ENCODE results near the gene DIRAS2. TPM values are rescaled to one million over a fixed set of nuclear protein-coding genes. Genes with fewer than 3 reads are reported as not detected.

The DIRAS2 gene
- polyA plus RNA-seq, 2 of the 4 experiments (the other 2 are of a cell fraction) = 0.08 to 0.12 TPM

DNA sequence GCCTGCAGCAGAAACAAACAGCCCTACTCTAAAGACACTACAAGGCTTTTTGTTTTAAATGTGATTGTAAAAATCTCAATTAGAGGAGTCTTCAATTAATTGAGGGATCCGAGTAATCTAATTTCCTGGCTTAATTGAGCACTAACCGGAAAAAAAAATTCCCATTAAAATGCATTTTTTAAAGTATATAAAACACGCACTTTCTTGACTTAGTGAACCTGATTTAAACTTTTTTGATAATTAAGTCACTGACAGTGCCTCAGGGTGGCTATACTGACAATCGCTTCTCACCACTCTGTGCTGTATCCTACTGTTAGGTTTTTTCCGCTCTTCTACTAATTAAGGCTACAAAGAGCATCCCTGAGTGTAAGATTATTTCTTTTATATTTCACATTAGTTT, 44.4 kb downstream of the DIRAS2 start:
- H3K27ac ChIP-seq = no peak overlapping the region
- CTCF ChIA-PET = no interaction called here
- no peaks in the 10 kb centered on the region for H3K9me3 ChIP-seq
- no peak overlapping the region for H3K4me3 ChIP-seq
- DNase-seq (ENCODE audit: low read depth in 1 of 2, low spot score in 1 of 2) = no peak
- POLR2A ChIA-PET = no interaction called here
- WGBS (ENCODE audit: missing lambda C conversion rate) = 48% methylated on average over 5 of the region's 5 CpGs
- ATAC-seq = no peak
- H3K4me1 ChIP-seq = no peaks in the 10 kb centered on the region
- FAIRE-seq = no peak
- TF ChIP-seq CBX8 (IDR thresholded peaks at IDR 0.05) (no peak), ZSCAN20 (CRISPR knock-in tag; IDR thresholded peaks at IDR 0.05) (no peak), SMC3 (IDR thresholded peaks at IDR 0.05) (no peak), ZNF302 (CRISPR knock-in tag; IDR thresholded peaks at IDR 0.05) (no peak)
- no peak overlapping the region for H3K4me2 ChIP-seq

DNA sequence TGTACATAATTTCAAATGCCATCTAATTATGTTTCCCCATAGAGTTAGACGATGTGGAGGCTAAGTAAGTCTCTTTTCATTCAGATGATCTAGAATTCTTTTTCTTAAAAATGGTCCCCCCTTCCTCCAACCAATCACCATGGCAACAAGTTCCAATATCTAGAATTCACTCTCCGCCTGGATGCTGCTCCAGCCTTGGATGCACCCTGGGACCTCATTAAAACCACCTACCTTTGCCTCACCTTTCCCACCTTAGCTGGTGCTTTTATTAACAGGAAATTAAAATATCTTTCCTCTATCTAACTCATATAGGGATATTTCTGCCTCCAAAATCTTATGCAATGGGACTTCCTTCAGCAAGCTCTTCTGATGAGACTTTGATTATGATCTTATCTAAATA, 49.0 kb downstream of the DIRAS2 start:
- no peaks in the 10 kb centered on the region for H3K4me1 ChIP-seq
- no peak overlapping the region for H3K4me3 ChIP-seq
- ChIA-PET CTCF (interaction anchor here (2.0 kb wide), 1 partner anchor 49 kb away, joined by 5 read pairs; the partner anchor contains the start of gene DIRAS2), POLR2A (no interaction called here)
- no peaks in the 10 kb centered on the region for H3K9me3 ChIP-seq
- DNase-seq (ENCODE audit: low read depth in 1 of 2, low spot score in 1 of 2) = no peak
- WGBS (ENCODE audit: missing lambda C conversion rate) = 5% methylated on average over 2 of the region's 2 CpGs
- no peak overlapping the region for H3K27ac ChIP-seq
- TF ChIP-seq HOXB5 (CRISPR knock-in tag; IDR thresholded peaks at IDR 0.05) (no peak), FOSL2 (IDR thresholded peaks at IDR 0.05) (no peak), FOSL2 (CRISPR knock-in tag; IDR thresholded peaks at IDR 0.05) (no peak), CHD2 (IDR thresholded peaks at IDR 0.05; ENCODE audit: low read length, partially characterized antibody) (no peak), CHD4 (IDR thresholded peaks at IDR 0.05; ENCODE audit: borderline replicate concordance) (no peak), HOXA7 (CRISPR knock-in tag; IDR thresholded peaks at IDR 0.05) (no peak), FOSB (CRISPR knock-in tag; IDR thresholded peaks at IDR 0.05) (no peak), FOXS1 (CRISPR knock-in tag; IDR thresholded peaks at IDR 0.05) (no peak)
- TF ChIP-seq, protein P1, sequence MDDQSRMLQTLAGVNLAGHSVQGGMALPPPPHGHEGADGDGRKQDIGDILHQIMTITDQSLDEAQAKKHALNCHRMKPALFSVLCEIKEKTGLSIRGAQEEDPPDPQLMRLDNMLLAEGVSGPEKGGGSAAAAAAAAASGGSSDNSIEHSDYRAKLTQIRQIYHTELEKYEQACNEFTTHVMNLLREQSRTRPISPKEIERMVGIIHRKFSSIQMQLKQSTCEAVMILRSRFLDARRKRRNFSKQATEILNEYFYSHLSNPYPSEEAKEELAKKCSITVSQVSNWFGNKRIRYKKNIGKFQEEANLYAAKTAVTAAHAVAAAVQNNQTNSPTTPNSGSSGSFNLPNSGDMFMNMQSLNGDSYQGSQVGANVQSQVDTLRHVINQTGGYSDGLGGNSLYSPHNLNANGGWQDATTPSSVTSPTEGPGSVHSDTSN (IDR thresholded peaks at IDR 0.05) = no peak
- no peak for ATAC-seq
- no peak overlapping the region for H3K4me2 ChIP-seq
- no peak for FAIRE-seq

DNA sequence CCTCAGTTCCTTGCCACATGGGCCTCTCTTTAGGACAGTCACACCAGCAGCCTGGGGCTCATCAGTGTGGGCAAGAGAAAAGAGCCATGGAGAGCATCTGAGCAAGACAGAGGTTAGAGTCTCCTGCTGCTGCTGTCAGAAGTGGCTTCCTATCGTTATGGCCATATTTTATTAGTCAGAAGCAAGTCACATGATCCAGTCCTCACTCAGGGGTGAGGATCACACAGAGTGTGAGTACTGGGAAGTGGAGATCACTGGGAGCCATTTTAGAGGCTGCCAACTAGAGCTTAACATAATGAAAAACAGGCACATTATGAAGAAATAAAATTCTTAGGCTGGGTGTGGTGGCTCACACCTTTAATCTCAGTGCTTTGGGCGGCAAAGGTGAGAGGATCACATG, 62.0 kb downstream of the DIRAS2 start:
- POLR2A ChIA-PET = no interaction called here
- CTCF ChIA-PET = interaction anchor here (1.1 kb wide), 1 partner anchor 161 kb away, joined by 4 read pairs; no protein-coding TSS in a partner anchor
- Histone ChIP-seq H3K27ac (no peak overlapping the region), H3K9me3 (no peaks in the 10 kb centered on the region), H3K4me2 (no peak overlapping the region), H3K4me1 (no peaks in the 10 kb centered on the region), H3K4me3 (no peak overlapping the region)
- no peak for FAIRE-seq
- DNase-seq (ENCODE audit: low read depth in 1 of 2, low spot score in 1 of 2) = no peak
- no peak for ATAC-seq
- 25% methylated on average over 2 of the region's 2 CpGs for WGBS (ENCODE audit: missing lambda C conversion rate)
- no peak for TF ChIP-seq HOXA7 (CRISPR knock-in tag; IDR thresholded peaks at IDR 0.05)
- TF ChIP-seq RARB (CRISPR knock-in tag; IDR thresholded peaks at IDR 0.05) = no peak
- TF ChIP-seq PHF8 (IDR thresholded peaks at IDR 0.05; ENCODE audit: borderline replicate concordance, low read depth) = no peak
- TF ChIP-seq, protein P2, sequence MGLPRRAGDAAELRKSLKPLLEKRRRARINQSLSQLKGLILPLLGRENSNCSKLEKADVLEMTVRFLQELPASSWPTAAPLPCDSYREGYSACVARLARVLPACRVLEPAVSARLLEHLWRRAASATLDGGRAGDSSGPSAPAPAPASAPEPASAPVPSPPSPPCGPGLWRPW (IDR thresholded peaks at IDR 0.05) = no peak
- TF ChIP-seq ZNF302 (CRISPR knock-in tag; IDR thresholded peaks at IDR 0.05) = no peak
- no peak for TF ChIP-seq RFX5 (IDR thresholded peaks at IDR 0.05)
- TF ChIP-seq FOXS1 (CRISPR knock-in tag; IDR thresholded peaks at IDR 0.05) = no peak
- TF ChIP-seq ZSCAN20 (CRISPR knock-in tag; IDR thresholded peaks at IDR 0.05) = no peak
- TF ChIP-seq, protein P3, sequence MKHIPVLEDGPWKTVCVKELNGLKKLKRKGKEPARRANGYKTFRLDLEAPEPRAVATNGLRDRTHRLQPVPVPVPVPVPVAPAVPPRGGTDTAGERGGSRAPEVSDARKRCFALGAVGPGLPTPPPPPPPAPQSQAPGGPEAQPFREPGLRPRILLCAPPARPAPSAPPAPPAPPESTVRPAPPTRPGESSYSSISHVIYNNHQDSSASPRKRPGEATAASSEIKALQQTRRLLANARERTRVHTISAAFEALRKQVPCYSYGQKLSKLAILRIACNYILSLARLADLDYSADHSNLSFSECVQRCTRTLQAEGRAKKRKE (CRISPR knock-in tag; IDR thresholded peaks at IDR 0.05; ENCODE audit: low read depth) = no peak

DNA sequence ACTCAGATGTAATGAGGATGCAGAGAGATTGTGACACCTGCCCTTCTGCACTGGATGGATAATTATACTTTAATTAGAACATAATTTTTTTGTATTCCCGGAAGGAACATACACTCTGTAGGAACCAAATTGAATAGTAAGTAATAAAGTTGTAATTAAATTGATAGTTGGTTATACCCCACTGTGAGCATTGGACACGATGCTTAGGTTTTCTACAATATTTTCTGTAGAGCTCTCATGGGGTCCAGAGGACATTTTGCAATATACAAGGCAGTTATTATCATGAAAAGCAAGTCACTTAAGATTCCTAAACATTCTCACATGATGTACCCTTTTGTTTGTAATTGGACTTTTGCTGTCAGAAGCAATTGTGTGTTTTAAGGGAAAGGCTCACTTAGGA, 63.4 kb downstream of the DIRAS2 start:
- Histone ChIP-seq H3K4me3 (no peak overlapping the region), H3K4me1 (no peaks in the 10 kb centered on the region), H3K4me2 (no peak overlapping the region), H3K27ac (no peak overlapping the region), H3K9me3 (no peaks in the 10 kb centered on the region)
- 41% methylated on average over 2 of the region's 2 CpGs for WGBS (ENCODE audit: missing lambda C conversion rate)
- FAIRE-seq (no peak), DNase-seq (ENCODE audit: low read depth in 1 of 2, low spot score in 1 of 2) (no peak), ATAC-seq (no peak)
- ChIA-PET CTCF (no interaction called here), POLR2A (no interaction called here)
- no peak for TF ChIP-seq RAD21 (conservative IDR thresholded peaks at IDR 0.05 in 1 of 2, IDR thresholded peaks at IDR 0.05 in 1 of 2)
- TF ChIP-seq, protein P4, sequence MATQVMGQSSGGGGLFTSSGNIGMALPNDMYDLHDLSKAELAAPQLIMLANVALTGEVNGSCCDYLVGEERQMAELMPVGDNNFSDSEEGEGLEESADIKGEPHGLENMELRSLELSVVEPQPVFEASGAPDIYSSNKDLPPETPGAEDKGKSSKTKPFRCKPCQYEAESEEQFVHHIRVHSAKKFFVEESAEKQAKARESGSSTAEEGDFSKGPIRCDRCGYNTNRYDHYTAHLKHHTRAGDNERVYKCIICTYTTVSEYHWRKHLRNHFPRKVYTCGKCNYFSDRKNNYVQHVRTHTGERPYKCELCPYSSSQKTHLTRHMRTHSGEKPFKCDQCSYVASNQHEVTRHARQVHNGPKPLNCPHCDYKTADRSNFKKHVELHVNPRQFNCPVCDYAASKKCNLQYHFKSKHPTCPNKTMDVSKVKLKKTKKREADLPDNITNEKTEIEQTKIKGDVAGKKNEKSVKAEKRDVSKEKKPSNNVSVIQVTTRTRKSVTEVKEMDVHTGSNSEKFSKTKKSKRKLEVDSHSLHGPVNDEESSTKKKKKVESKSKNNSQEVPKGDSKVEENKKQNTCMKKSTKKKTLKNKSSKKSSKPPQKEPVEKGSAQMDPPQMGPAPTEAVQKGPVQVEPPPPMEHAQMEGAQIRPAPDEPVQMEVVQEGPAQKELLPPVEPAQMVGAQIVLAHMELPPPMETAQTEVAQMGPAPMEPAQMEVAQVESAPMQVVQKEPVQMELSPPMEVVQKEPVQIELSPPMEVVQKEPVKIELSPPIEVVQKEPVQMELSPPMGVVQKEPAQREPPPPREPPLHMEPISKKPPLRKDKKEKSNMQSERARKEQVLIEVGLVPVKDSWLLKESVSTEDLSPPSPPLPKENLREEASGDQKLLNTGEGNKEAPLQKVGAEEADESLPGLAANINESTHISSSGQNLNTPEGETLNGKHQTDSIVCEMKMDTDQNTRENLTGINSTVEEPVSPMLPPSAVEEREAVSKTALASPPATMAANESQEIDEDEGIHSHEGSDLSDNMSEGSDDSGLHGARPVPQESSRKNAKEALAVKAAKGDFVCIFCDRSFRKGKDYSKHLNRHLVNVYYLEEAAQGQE (IDR thresholded peaks at IDR 0.05) = no peak
- TF ChIP-seq ZNF302 (CRISPR knock-in tag; IDR thresholded peaks at IDR 0.05) = no peak
- TF ChIP-seq CHD2 (IDR thresholded peaks at IDR 0.05; ENCODE audit: low read length, partially characterized antibody) = no peak
- TF ChIP-seq, protein P5, sequence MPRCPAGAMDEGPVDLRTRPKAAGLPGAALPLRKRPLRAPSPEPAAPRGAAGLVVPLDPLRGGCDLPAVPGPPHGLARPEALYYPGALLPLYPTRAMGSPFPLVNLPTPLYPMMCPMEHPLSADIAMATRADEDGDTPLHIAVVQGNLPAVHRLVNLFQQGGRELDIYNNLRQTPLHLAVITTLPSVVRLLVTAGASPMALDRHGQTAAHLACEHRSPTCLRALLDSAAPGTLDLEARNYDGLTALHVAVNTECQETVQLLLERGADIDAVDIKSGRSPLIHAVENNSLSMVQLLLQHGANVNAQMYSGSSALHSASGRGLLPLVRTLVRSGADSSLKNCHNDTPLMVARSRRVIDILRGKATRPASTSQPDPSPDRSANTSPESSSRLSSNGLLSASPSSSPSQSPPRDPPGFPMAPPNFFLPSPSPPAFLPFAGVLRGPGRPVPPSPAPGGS (IDR thresholded peaks at IDR 0.05) = no peak
- TF ChIP-seq, protein P6, sequence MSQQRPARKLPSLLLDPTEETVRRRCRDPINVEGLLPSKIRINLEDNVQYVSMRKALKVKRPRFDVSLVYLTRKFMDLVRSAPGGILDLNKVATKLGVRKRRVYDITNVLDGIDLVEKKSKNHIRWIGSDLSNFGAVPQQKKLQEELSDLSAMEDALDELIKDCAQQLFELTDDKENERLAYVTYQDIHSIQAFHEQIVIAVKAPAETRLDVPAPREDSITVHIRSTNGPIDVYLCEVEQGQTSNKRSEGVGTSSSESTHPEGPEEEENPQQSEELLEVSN (IDR thresholded peaks at IDR 0.05; ENCODE audit: borderline replicate concordance, low read depth) = no peak

All from A549 (cell line).